ENCODE measurements around the gene SNAP47. TPM values are rescaled to one million over a fixed set of nuclear protein-coding genes. Genes with fewer than 3 reads are reported as not detected.

The SNAP47 gene
- total and polyA plus RNA-seq, 2 of the 4 experiments (the other 2 are of a cell fraction) = 39.4 to 72.9 TPM

- intact Hi-C loops (cut with micrococcal nuclease) = no loop called here
- no peak overlapping the region for H2AK5ac ChIP-seq (ENCODE audit: low read depth, low read length)
- H2BK120ac ChIP-seq (ENCODE audit: low read depth, low read length) = no peak overlapping the region
- no peak overlapping the region for H4K5ac ChIP-seq (ENCODE audit: low read depth, low read length)
- H2AK9ac ChIP-seq (replicated peaks; ENCODE audit: low read depth, low read length, poor library complexity) = no peak overlapping the region
- H2AFZ ChIP-seq (replicated peaks; ENCODE audit: low read length, poor library complexity) = no peak overlapping the region
- H3K4me2 ChIP-seq (ENCODE audit: low read depth, low read length) = no peak overlapping the region
- CTCF ChIA-PET = no interaction called here
- no peak for DNase-seq
- H3K18ac ChIP-seq (ENCODE audit: low read depth, low read length) = no peak overlapping the region
- dilution Hi-C loops (cut with HindIII; ENCODE audit: low sequenced_read_pairs, unreplicated experiment) = no loop called here
- H3K9me1 ChIP-seq (ENCODE audit: insufficient read depth, low read length) = no peaks in the 10 kb centered on the region
- no TSS peak for BruUV-seq (replicated peaks)
- H3K4ac ChIP-seq (ENCODE audit: low read depth, low read length) = no peak overlapping the region
- H3K23ac ChIP-seq (ENCODE audit: low read depth, low read length) = no peak overlapping the region
- H4K8ac ChIP-seq (ENCODE audit: low read depth in 2 of 2, low read length in 2 of 2) = no peak overlapping the region
- H2BK15ac ChIP-seq (ENCODE audit: low read depth, low read length) = no peak overlapping the region
- in situ Hi-C loops (cut with MboI; ENCODE audit: low sequenced_read_pairs) = no loop called here
- no peaks in the 10 kb centered on the region for H3K27me3 ChIP-seq (ENCODE audit: control insufficient read depth, insufficient read depth, low read length)
- no peak for ATAC-seq (ENCODE audit: low read depth)
- no peak overlapping the region for H2BK20ac ChIP-seq (ENCODE audit: low read depth, low read length)
- no CpG with 5 or more reads among the region's 1 CpG for WGBS, 2 experiments (ENCODE audit: extremely low coverage in 2 of 2, insufficient read length in 1 of 2)
- TF ChIP-seq POLR2A (IDR thresholded peaks at IDR 0.05; ENCODE audit: low read depth, low read length) (no peak), USF2 (IDR thresholded peaks at IDR 0.05; ENCODE audit: low read depth, low read length) (no peak), NFE2L2 (IDR thresholded peaks at IDR 0.05; ENCODE audit: low read depth, low read length) (no peak), MXI1 (IDR thresholded peaks at IDR 0.05; ENCODE audit: borderline replicate concordance, low read depth, low read length) (no peak), CHD1 (IDR thresholded peaks at IDR 0.05; ENCODE audit: low read depth, low read length) (no peak), RAD21 (IDR thresholded peaks at IDR 0.05; ENCODE audit: low read length) (no peak), CTCF (conservative IDR thresholded peaks at IDR 0.05; ENCODE audit: low read depth, low read length) (no peak), RCOR1 (IDR thresholded peaks at IDR 0.05; ENCODE audit: insufficient replicate concordance, low read length) (no peak), FOS (IDR thresholded peaks at IDR 0.05; ENCODE audit: low read depth, low read length) (no peak), MAZ (IDR thresholded peaks at IDR 0.05; ENCODE audit: borderline replicate concordance, low read depth, low read length) (no peak), MAFK (IDR thresholded peaks at IDR 0.05; ENCODE audit: low read depth, low read length) (no peak), CEBPB (IDR thresholded peaks at IDR 0.05; ENCODE audit: low read depth, low read length) (no peak), ELK1 (IDR thresholded peaks at IDR 0.05; ENCODE audit: borderline replicate concordance, low read depth, low read length) (no peak)
- no peaks in the 10 kb centered on the region for H3K9me3 ChIP-seq (ENCODE audit: control insufficient read depth, insufficient read depth, low read length)
- no peaks in the 10 kb centered on the region for H4K20me1 ChIP-seq (ENCODE audit: insufficient read depth, low read length)
- no peak overlapping the region for H3K27ac ChIP-seq (ENCODE audit: insufficient read depth, low read length)
- H3K36me3 ChIP-seq (ENCODE audit: control insufficient read depth, insufficient read depth, low read length) = no peaks in the 10 kb centered on the region
- H3K56ac ChIP-seq (ENCODE audit: extremely low read depth, insufficient read depth, low read length) = no peak overlapping the region
- H3K9ac ChIP-seq (ENCODE audit: low read depth, low read length) = no peak overlapping the region
- no peak overlapping the region for H3K14ac ChIP-seq (replicated peaks; ENCODE audit: low read depth, low read length)
- H4K91ac ChIP-seq (ENCODE audit: insufficient read depth, low read depth, low read length) = no peak overlapping the region
- H3K4me3 ChIP-seq (ENCODE audit: insufficient read depth, low read depth, low read length) = no peak overlapping the region
- H3K79me1 ChIP-seq (ENCODE audit: low read depth in 1 of 2, low read length in 2 of 2) = no peaks in the 10 kb centered on the region
- POLR2A ChIA-PET (ENCODE audit: unreplicated experiment) = no interaction called here
- no peak overlapping the region for H2BK5ac ChIP-seq (ENCODE audit: low read depth, low read length, poor library complexity, severe bottlenecking)
- H3K4me1 ChIP-seq (ENCODE audit: control insufficient read depth, insufficient read depth, low read length) = no peaks in the 10 kb centered on the region
Observed at GRCh38 chr1:227823537-227823936, 88.3 kb downstream of the SNAP47 start.

Data from IMR-90 (cell line).